Measurements from ENCODE around the gene COL6A2.

DNA sequence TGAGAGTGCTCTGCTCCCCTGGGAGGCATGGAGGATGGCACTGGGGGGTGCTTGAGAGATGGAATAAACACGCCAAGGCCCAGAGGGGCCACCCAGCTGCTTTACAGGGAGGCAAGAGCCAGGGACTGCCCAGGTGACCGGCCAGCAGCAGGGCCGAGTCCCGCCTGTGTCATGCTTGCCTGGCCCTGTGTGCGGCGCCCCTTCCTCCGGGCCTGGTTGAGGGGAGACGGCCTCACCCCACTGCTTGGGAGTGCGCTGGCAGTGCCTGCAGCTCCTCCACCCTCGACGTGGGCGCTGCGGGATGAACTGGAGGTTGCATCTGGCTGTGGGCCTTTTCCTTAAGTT lies 33.1 kb upstream of the COL6A2 start:
- TF ChIP-seq GATA2 (IDR thresholded peaks at IDR 0.05; ENCODE audit: low read depth, low read length): no peak
- TF ChIP-seq GATA3 (IDR thresholded peaks at IDR 0.05; ENCODE audit: low read depth, low read length): no peak

Measured in SH-SY5Y (cell line).